Heart right ventricle (tissue), 16 donors: Measurements from ENCODE around the gene PLCH1. TPM values are rescaled to one million over a fixed set of nuclear protein-coding genes. Genes with fewer than 3 reads are reported as not detected.
A peak's percentile ranks its signal among the peaks of the same experiment; 100 is the strongest.

Source experiments
- ATAC-seq, 8 donors: fragments of 200-7000 bp; cut with Tn5 transposase; one replicate each; pipeline ENCODE4 v1.9.1; 2020; ENCODE audit warnings: mild to moderate bottlenecking in 8 of 8, moderate library complexity in 8 of 8, moderate number of reproducible peaks in 1 of 8
- DNase-seq, 2 donors: peaks; one replicate each; pipeline ENCODE4 v3.0.0-alpha.2; 2020
- H3K27ac ChIP-seq, 10 donors: fragments of 200-600 bp; sonication (generic) in 2 of 10; one replicate each; pipeline versions ENCODE4 v1.5.0 to v1.8.0; 2020 to 2022; ENCODE audit warnings: mild to moderate bottlenecking in 3 of 10
- H3K27me3 ChIP-seq, 7 donors: fragments of 200-600 bp; one replicate each; pipeline ENCODE4 v1.8.0; 2021 to 2022; ENCODE audit warnings: mild to moderate bottlenecking in 2 of 7
- H3K36me3 ChIP-seq, 9 donors: fragments of 200-600 bp; sonication (generic) in 1 of 9; one replicate each; pipeline versions ENCODE4 v1.5.0 to v1.8.0; 2020 to 2022; ENCODE audit warnings: mild to moderate bottlenecking in 2 of 9
- H3K4me1 ChIP-seq, 9 donors: fragments of 200-600 bp; sonication (generic) in 1 of 9; one replicate each; pipeline versions ENCODE4 v1.5.0 to v1.8.0; 2020 to 2022; ENCODE audit warnings: mild to moderate bottlenecking in 4 of 9
- H3K4me3 ChIP-seq, 10 donors: fragments of 200-600 bp; sonication (generic) in 2 of 10; one replicate each; pipeline versions ENCODE4 v1.5.0 to v1.8.0; 2020 to 2022; ENCODE audit warnings: mild to moderate bottlenecking in 7 of 10, moderate library complexity in 2 of 10
- H3K9me3 ChIP-seq, 11 donors: fragments of 200-600 bp in 10 of 11; sonication (generic) in 2 of 11; one replicate each; pipeline versions ENCODE4 v1.5.0 to v1.8.0; 2013 to 2022; ENCODE audit warnings: mild to moderate bottlenecking in 2 of 11, control low read depth in 1 of 11, moderate library complexity in 1 of 11
- WGBS, 2 donors: extraction: QIAGEN DNeasy Blood & Tissue Kit; methylation state at CpG; one replicate each; pipeline ENCODE4 v1.1.7; 2013; ENCODE audit warnings: inconsistent platforms in 1 of 2; 5-methylcytosine and 5-hydroxymethylcytosine counted together
- intact Hi-C, 10 donors: fragments of 100-400 bp; cut with DNase I; formaldehyde crosslinking; loops; one replicate each; pipeline versions ENCODE4 v1.11.1 to v1.14.2; 2022
- polyA plus RNA-seq, 2 donors: library from polyadenylated mRNA; stranded (reverse); fragments of 200-250 nt; gene quantifications; one replicate each; pipeline ENCODE4 v1.2.3, GENCODE V29; 2013
- total RNA-seq, 10 donors: library from RNA; stranded (reverse); fragmentation: NEBNext Ultra II Directional in 3 of 10; extraction: Animal tissue kit (Norgen Biotek cat#: 25700) in 3 of 10; gene quantifications; one replicate each; pipeline versions ENCODE4 v1.2.1 to v1.2.4, GENCODE V29; 2021 to 2023
- TF ChIP-seq, protein P1 (sequence below), 9 donors: fragments of 200-600 bp; sonication (generic) in 2 of 9; IDR thresholded peaks; one replicate each; pipeline versions ENCODE4 v1.5.0 to v1.8.0; 2021 to 2022; ENCODE audit warnings: antibody characterized with exemption in 9 of 9, mild to moderate bottlenecking in 5 of 9, moderate library complexity in 1 of 9
- donor health status: Arrhythmogenic right ventricular cardiomyopathy.
- donor health status: ischemic (EF 13 %, LVEDD 7.1; RV severe dilation, severe dysfunction).
- donor health status: healthy with polysubstance abuse.
- donor health status: DM: no; HTN: yes; CAD: no.
- donor health status: DM: no; HTN: no; CAD: no.
- donor health status: ischemic (EF 25% LVEDD 6.9; RV normal size, moderate dysfunction).
- donor health status: ischemic (EF 25% LVEDD 5.7; RV mildly dilated, moderate dysfunction).
- donor health status: healthy.
- donor health status: DM: yes; HTN: yes; CAD: no.
- donor health status: Ischemic cardiomyopathy.
- donor health status: ischemic (EF 35%, LVEDD 5.7; RV mildly dilated, moderate dysfunction).
- donor health status: nonischemic (EF 11% LVEDD 7.7; RV severe dilation, severe dysfunction).
- donor health status: DM: yes; HTN: yes; CAD: no.
- donor health status: PGD.
- donor health status: ischemic (EF 29% LVEDD 5.4; RV normal size, mild dysfunction).
- donor health status: nonischemic (EF 23%, LVEDD 6.1; RV moderate dilation, normal function).

Gene PLCH1
- total and polyA plus RNA-seq, 12 donors, result 0.13 to 2.1 (median 0.51) TPM

DNA sequence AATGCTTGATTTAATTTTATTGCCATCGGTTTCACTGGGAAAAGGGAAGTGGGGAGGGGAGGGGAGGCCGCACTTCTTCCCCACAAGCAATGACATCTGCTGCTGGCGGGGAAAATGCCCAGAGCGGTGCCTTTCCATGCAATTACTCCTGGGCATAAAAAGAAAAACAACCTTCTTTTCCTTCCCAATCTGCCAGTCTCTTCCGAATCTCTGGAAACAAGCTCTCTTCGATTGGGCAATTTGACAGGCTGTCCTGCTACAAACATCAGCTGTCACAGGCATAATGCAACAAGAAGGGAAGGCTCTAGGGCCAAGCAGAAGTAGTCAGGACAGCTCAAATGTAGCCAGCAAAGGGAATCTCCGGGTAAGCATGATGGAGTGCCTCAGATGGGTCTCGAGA, 358.0 kb downstream of the PLCH1 start:
- no peak overlapping the region for H3K4me3 ChIP-seq
- peaks cover 2 to 42% (median 7%) of the 10 kb centered on the region in 9 donors for H3K4me1 ChIP-seq
- peak overlapping the region in 5 of 10 donors; percentile 31 to 49 (median 37) for H3K27ac ChIP-seq
- intact Hi-C loops, result loop anchor here in 2 of 10 donors (10.0 kb wide), 2 partner anchors 68 to 318 kb away; no protein-coding TSS in a partner anchor
- DNase-seq (no peak), ATAC-seq (peak in 1 of 8 donors; percentile 48)
- no peaks in the 10 kb centered on the region for H3K9me3 ChIP-seq
- TF ChIP-seq, protein P1, sequence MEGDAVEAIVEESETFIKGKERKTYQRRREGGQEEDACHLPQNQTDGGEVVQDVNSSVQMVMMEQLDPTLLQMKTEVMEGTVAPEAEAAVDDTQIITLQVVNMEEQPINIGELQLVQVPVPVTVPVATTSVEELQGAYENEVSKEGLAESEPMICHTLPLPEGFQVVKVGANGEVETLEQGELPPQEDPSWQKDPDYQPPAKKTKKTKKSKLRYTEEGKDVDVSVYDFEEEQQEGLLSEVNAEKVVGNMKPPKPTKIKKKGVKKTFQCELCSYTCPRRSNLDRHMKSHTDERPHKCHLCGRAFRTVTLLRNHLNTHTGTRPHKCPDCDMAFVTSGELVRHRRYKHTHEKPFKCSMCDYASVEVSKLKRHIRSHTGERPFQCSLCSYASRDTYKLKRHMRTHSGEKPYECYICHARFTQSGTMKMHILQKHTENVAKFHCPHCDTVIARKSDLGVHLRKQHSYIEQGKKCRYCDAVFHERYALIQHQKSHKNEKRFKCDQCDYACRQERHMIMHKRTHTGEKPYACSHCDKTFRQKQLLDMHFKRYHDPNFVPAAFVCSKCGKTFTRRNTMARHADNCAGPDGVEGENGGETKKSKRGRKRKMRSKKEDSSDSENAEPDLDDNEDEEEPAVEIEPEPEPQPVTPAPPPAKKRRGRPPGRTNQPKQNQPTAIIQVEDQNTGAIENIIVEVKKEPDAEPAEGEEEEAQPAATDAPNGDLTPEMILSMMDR (IDR thresholded peaks at IDR 0.05), result no peak
- 52 to 65% methylated on average over 8 of the region's 8 CpGs for WGBS, 2 donors
- H3K36me3 ChIP-seq, result no peaks in the 10 kb centered on the region
- no peaks in the 10 kb centered on the region for H3K27me3 ChIP-seq

DNA sequence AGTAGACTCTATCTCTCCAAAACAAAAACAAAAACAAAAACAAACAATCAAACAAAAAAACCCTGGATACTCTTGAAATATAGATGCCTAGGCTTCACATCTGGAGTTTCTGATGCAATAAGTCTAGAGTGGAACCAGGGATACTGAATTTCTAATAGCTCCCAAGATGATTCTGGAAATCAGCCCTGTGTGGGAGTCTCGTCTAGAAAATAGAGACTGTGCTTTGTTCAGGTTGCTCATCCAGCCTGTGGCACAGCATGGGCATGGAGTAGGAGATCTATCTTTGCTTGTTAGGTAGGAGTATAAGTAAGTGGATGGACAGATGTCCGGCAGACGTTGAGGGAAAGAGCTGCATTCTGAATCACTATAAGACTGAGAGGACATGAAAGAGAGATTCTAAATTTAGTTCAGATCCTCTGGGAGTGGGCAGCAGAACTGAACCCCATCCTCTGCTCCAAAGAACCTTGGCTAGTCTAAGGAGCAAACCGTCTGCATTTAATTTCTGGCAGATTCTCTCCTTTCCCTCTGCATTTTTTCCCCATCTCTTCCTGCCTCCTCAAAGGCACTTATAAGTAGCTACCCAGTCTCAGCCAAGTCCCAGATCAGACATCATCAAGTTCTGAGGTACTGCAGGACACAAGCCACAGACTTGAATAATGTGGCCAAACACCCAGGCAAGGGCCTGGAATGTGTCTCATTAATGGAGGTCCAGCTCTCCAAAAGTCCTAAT, 358.8 kb downstream of the PLCH1 start:
- Histone ChIP-seq H3K9me3 (no peaks in the 10 kb centered on the region), H3K4me3 (no peak overlapping the region), H3K27ac (peak overlapping the region in 5 of 10 donors; percentile 31 to 49 (median 37)), H3K27me3 (no peaks in the 10 kb centered on the region), H3K4me1 (peaks cover 0 to 33% (median 3%) of the 10 kb centered on the region in 9 donors), H3K36me3 (no peaks in the 10 kb centered on the region)
- ATAC-seq, result peak in 6 of 8 donors; percentile 30 to 57 (median 40)
- 44 to 56% methylated on average over 4 of the region's 4 CpGs for WGBS, 2 donors
- intact Hi-C loops, result loop anchor here in 4 of 10 donors (2.0 to 10.0 kb wide), 3 partner anchors 69 to 319 kb away; no protein-coding TSS in a partner anchor
- TF ChIP-seq, protein P1 (IDR thresholded peaks at IDR 0.05), result no peak
- DNase-seq, result no peak

DNA sequence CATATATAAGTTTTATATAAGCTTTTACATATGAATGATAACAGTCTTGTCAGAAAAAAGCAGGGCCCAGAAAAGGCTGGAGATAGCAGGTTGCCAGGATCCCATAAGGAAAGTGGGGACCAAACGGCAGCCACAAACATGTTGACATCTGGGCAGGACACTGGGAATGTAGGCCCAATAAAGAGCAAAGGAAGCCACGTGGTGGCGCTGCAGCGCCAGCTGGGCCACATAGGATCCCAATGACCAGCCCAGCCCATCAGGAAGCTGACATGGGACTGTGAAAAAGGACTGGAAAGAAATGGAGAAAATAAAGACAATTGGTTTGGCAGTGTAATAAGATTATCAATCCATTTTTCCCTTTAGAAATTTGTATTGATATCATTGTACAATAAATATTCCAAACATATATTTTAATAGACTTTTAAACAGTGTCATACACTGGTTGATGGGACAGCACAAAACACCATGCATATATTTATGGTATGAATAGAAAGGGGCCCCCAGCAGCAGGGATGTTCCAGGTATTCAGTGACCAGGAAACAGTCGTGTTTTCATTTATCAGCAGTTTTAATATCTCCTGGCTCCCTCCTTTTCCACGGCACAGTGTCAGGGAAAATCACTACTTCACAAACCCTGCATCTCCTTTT, 362.4 kb downstream of the PLCH1 start:
- no peaks in the 10 kb centered on the region for H3K27me3 ChIP-seq
- no peak overlapping the region for H3K4me3 ChIP-seq
- H3K27ac ChIP-seq, result no peak overlapping the region
- TF ChIP-seq, protein P1 (IDR thresholded peaks at IDR 0.05), result peak; percentile 19 to 74 (median 64)
- H3K36me3 ChIP-seq, result no peaks in the 10 kb centered on the region
- ATAC-seq (peak; percentile 74 to 93 (median 89)), DNase-seq (peak; percentile 68 to 77)
- WGBS, 2 donors, result 29 to 35% methylated on average over 6 of the region's 6 CpGs
- H3K9me3 ChIP-seq, result no peaks in the 10 kb centered on the region
- intact Hi-C loops, result loop anchor here in 6 of 10 donors (1.0 to 10.0 kb wide), 6 partner anchors 72 to 322 kb away; no protein-coding TSS in a partner anchor
- peaks cover 0 to 18% (median 3%) of the 10 kb centered on the region in 9 donors for H3K4me1 ChIP-seq

DNA sequence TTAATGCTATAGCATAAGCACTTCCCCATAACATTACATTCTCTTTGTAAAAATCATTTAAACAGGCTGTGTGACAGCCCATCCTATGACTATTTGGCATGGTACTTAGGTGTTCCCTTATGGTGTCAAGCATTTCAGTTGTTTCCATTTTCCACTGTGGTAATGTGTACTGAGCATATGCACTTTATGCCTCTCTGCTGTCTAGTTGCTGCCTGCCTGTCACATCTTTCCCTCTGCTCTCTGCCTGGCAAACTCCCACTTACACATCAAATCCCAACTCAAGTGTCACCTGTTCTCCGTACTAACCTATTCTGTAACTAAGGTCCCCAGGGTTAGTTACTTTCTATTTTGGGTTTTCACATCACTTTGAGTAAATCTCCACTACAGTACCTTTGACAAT, 367.0 kb downstream of the PLCH1 start:
- H3K27me3 ChIP-seq, result no peaks in the 10 kb centered on the region
- ATAC-seq (no peak), DNase-seq (no peak)
- no peak overlapping the region for H3K27ac ChIP-seq
- intact Hi-C loops, result no loop called here
- WGBS, 2 donors, result 76 to 78% methylated on average over 1 of the region's 1 CpG
- no peaks in the 10 kb centered on the region for H3K9me3 ChIP-seq
- no peaks in the 10 kb centered on the region for H3K36me3 ChIP-seq
- H3K4me3 ChIP-seq, result no peak overlapping the region
- TF ChIP-seq, protein P1 (IDR thresholded peaks at IDR 0.05), result no peak
- H3K4me1 ChIP-seq, result peaks cover 0 to 5% (median 0%) of the 10 kb centered on the region in 9 donors
